Fibroblast of skin of left biceps (primary cell): ENCODE results near the gene SMAD6.

Experiments used
- DNase-seq, 2 experiments: peaks; one replicate each; pipeline ENCODE4 v3.0.0-alpha.2; 2013; ENCODE audit warnings: low read depth in 2 of 2

SMAD6 gene

GRCh38 chr15:66702035-66702786 is at the start of gene SMAD6:
TSS of gene SMAD6 (plus strand) at chr15:66702236. CDS start at chr15:66703259, 1,023 bp downstream.
- peak; percentile 98 for DNase-seq

DNA sequence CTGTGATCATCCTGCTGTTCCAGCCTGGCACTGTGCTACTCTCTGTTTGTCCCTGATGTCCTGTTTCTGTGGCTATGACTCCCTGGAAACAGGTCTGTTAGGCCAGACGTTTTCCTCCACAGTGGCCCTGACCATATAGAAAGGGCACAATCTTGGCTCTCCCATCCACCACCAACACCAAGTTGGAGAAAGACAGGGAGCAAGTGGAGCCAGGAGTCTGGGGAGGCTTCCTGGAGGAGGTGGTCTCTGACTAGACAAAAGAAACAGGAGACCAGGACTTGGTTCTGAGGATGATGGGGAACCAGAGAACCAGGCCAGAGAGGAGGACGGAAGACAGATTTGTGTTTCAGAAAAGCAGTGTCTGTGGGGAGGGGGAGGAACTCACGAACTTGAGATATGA is 49.2 kb upstream of the SMAD6 start:
- no peak for DNase-seq

- no peak for DNase-seq
These were observed 48.6 kb upstream of the SMAD6 start for GRCh38 chr15:66653398-66653797.

DNA sequence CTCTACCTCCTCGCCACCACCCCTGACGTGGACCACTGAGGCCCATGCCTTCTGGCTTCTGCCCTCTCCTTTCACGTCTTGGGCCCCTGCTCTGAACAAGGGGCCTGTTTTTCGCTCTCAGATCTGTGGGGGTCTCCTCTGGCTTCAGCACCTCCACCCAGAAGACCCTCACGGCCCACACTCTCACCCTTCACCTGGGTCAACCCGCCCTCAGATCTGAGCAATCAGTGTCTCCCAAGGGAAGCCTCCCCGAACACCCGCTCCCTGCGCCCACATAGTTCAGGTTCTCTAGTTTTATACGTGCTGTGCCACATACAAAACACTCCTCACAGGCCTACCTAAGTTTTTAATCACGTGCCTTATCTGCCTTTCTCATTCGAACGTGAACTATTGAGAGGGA is 48.2 kb upstream of the SMAD6 start:
- DNase-seq, result no peak

DNA sequence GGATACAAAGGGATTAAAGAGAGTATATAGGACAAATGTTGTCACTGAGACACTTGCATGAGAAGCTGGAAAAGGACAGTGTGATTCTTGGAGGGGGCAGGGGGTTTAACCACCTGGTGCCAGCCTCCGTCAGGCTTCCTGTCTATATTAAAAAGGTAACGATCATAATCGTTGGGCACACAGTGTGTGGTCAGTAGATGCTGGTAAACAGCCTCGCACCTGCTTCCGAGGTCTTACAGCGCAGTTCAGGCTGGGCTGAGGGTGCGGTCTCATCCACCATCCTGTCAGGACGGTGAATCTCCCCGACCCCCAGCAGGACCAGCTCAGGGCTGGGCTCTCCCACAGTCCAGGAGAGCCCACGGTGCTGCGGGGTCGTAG is 47.7 kb upstream of the SMAD6 start:
- DNase-seq, result no peak

GRCh38 chr15:66654739-66655375 is 47.2 kb upstream of the SMAD6 start:
- DNase-seq, result no peak

GRCh38 chr15:66655511-66655910 is 46.5 kb upstream of the SMAD6 start:
- DNase-seq, result no peak

DNA sequence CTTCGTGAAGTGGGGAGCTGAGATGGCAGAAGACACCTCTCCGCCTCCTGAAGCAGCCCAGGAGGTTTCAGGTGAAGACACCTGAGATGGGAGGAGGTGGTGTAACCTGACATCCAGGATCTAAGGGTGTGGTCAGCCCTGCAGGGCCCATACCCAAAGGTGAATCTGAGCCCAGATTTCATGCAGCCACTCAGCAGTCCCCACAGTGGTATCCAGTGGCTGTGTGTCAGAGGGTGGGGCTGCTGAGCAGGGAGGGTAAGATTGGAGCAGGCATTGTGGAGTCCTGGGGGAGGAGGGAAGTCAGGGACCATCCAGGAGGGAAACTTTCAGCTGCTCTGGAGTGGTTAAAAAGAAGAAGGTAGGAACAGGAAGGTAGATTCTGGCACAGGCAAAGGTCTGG is 46.0 kb upstream of the SMAD6 start:
- DNase-seq, result no peak

GRCh38 chr15:66657185-66658020 is 44.6 kb upstream of the SMAD6 start:
- peak; percentile 42 to 57 for DNase-seq

DNA sequence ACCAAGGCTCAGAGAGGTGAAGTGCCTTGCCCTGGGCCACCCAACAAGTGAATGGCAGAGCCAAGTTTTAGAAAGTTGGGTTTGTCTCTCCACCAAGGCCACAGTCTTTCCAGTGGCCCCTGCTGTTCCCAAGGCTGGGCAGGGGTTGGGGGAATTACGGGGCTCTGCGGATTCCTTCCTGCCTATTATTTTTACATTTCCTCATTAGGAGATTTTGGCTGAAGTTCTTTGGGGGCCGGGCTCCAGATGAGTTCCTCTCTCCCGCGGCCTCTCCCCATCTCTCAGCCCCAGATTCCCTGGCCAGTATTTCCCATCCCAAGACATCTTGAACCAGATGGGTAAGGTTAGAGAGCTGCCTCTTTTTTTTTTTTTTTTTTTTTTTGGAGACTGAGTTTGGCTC is 44.0 kb upstream of the SMAD6 start:
- no peak for DNase-seq

DNA sequence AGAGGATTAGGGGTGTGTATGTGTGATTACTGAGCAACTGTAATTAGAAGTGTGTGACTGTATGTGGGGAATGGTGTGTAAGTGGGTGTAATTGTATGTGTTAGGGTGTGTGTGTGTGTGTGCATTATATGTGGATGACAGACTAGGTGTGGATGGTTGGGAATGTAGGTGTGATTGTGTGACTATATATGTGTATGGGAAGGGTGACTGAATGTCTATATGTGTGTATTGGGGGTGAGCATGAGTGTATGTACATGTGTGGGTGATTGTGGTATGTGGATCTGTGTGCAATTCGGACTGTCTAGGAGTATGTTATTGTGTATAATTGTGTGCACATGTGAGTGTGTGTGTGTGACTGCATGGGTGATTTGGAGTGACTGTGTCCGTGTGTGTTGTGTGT is 43.2 kb upstream of the SMAD6 start:
- no peak for DNase-seq

- DNase-seq, result no peak
These were observed 42.7 kb upstream of the SMAD6 start for GRCh38 chr15:66659384-66659783.

DNA sequence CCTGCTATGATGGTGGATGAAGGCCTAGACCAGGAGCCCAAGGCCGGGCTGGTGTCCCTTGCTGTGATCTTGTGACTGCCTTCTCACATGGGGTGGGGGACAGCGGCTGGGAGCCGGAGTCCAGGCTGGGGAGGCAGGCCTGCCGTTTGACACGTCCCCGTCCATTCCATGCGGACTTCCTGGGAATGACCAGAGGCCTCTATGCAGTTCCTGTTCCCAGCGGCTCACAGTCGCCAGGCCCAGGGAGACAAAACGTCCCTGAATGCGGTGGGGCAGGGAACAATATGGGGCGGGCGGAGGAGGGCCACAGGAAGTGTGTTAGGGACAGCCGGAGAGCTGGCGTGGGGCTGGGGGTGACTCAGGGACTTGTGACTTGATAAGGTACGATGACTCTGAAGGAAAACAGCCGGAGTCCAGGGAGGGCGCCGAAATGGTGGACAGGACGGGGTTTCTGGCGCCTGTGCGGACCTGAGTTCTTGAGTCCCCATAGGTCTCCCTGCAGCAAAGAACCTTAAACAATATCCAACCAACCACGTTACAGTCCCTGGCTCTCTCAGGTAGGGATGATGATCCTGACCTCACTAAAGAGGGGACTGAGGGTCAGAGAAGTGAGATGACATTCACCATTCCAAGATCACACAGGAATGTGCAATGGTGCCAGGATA is 40.5 kb upstream of the SMAD6 start:
- DNase-seq, result no peak

GRCh38 chr15:66662522-66662921 is 39.5 kb upstream of the SMAD6 start:
- DNase-seq, result no peak

- DNase-seq, result no peak
These were observed 38.4 kb upstream of the SMAD6 start for GRCh38 chr15:66663664-66664063.

DNA sequence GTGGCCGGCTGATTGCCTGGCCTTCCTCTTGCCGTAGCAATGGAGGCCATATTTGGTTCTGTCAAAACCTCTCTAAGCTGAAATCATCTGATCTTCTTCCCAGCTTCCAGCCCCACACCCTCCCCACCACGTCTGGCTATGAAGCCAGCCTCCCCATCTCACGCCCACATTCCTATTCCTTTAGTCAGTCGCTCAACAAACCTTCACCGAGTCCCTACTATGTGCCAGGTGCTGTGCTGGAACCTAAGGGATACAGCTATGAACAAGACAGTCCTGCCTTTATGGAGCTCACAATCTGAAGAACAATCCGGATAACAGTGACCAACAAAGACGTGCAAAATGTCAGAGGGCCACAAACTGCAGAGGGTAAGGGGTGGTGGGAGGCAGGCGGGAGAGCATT is 31.9 kb upstream of the SMAD6 start:
- no peak for DNase-seq

DNA sequence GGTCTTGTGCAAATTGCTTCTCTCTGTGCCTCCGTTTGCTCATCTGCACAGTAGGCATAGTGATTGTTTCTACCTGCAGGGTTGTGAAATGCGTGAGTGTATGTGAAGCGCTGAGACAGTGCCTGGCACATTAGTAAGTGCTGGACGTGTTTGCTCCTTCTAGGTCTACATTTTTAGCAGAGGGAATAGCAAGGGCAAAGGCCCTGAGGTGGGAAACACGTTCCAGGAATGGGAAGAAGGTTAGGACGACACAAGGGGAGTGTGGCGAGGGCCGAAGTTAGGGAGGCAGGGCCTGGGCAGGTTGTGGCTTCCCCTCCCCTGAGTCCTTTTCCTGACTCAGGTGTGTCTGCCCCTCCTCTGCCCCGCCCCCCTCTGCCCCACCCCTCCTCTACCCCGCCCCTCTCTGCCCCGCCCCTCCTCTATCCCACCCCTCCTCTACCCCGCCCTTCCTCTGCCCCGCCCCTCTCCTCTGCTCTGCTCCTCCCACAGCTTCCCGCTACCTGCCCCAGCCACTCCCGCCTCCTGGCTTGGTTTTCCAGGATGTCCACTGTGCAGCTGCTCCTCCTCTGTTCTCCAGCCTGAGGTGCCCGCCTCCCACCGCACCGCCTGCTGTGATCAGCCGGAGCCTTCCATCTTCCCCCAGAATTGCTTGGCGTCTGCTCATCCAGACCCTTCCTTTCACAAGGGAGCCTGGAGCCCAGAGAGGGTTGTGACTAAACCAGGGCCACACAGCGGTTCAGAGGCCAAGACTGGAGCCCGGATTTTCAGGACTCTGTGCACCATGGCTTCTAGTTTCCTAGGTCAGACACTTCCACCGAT is 31.1 kb upstream of the SMAD6 start:
- DNase-seq, result no peak

DNA sequence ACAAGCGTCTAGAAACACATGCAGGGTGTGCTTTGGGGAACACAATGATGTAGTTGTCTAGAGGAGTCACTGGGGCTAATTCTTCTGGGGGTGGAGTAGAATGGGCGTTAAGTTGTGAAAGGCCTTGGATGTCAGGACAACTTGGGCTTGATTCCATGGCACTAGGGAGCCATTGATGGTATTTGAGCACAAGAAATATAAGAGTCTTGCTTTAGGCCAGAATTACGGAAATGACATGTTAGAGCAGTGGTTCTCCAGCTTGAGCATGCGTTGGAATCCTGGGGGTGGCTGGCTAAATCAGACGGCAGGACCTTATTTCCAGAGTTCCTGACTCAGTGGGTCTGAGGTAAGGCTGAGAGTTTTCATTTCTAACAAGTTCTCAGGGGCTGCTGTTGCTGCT is 29.2 kb upstream of the SMAD6 start:
- no peak for DNase-seq

DNA sequence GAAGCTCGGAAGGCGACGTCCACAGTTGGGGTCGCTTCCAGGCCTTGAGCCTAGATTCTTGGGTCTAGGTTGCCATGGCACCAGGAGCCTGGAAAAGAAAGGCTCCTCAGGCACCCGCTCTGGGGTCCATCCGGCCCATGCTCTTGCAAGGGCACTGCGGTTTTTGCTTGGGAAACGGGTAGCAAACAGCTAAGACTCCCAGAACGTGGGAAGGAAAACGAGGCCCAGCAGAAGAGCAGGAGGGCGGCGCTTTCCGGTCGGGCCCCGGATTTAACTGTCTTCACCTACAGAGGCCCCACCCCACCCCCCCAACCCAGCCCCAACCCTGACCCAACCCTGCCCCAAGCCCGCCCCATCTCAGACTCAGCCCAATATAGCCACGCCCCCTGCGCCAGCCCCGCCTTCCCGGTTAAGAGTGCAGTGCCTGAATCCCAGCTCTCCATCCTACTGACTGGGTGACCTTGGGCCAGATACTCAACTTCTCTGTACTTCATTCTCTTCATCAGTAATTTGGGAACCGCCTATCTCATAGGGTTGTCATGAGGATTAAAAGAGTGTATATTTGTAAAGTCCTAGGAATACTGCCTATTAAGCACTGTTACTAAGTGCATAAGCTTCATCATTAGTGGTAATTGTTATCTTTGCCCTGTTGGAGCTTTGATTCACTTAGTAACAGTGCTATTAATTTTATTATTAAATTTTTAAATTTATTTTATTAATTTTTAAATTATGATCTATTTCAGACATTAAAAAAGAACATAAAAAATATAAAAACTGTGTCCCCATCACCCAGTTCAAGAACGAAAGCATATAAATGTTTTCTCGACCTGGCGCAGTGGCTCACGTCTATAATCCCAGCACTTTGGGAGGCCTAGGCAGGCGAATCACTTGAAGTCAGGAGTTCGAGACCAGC is 28.4 kb upstream of the SMAD6 start:
- no peak for DNase-seq

DNA sequence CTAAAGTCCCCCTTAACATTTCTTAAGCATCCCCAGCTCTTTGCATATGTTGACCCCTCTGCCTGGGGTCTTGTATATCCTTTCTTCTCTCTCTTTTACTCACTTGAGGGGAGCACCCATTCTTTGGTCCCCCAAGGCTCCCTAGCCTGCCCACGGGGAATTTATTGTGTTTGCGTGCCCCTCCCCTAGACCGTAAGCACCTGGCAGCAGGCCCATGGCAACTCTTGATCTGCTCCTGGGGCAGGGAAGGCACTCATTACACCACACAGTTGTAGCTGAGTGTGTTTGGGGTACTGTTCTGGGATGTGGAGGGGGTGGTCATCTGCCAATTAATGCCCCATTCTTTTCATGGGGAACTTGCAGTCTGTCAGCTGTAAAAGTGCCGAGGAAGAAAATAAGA is 27.3 kb upstream of the SMAD6 start:
- DNase-seq, result no peak
